Skin of body (tissue), 2 donors: ENCODE results near the gene AKAP13. TPM values are rescaled to one million over a fixed set of nuclear protein-coding genes. Genes with fewer than 3 reads are reported as not detected.

Experiments used
- DNase-seq: peaks from one replicate; lab custom pipeline; 2025; lab: John Stamatoyannopoulos, UW
- total RNA-seq: library from RNA; depleted of rRNA; stranded (reverse); fragments of >200 nt; gene quantifications from one replicate; pipeline ENCODE4 v1.2.3, GENCODE V29; 2014

The AKAP13 gene
- total RNA-seq, 1 donor from 2014 or later = 160 TPM

- DNase-seq = no peak
Measured at GRCh38 chr15:85406916-85407315, 26.5 kb downstream of the AKAP13 start.

DNA sequence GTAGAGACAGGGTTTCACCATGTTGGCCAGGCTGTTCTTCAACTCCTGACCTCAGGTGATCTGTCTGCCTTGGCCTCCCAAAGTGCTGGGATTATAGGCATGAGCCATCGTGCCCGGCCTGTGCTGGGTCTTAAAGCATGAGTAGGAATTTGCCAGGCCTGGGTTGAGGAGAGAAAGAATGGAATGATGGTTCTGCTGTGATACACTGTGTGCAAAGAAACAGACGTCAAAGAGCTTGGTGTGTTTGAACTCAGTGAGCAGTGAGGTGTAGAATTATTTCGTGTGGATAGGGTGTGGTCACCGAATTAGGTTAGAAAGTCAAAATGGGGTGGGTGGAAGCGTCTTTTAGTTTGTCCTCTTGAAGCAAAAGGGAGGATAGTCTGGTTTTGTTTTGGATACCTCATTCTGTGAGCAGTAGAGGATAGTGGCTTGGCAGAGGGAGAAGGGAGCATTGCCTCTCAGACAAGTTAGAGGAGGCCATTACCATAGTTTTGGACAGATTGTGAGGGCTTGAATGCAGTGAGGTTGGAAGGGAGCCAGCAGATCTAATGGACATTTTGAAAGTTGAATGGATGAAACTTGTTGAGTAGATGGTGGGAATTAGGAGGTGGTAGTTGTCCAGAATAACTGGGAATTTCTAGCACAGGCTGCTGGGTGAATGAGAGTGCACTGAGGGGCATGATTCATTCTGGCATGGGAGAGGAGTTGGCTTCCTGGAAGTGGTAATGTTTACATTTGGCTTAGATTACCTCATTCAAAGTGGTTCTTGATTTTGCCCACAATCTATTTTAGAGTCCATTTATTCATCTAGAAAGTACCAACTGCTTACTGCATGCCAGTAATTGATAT lies 27.2 kb downstream of the AKAP13 start:
- DNase-seq = no peak

- no peak for DNase-seq
Measured at GRCh38 chr15:85408270-85408746, 27.9 kb downstream of the AKAP13 start.

DNA sequence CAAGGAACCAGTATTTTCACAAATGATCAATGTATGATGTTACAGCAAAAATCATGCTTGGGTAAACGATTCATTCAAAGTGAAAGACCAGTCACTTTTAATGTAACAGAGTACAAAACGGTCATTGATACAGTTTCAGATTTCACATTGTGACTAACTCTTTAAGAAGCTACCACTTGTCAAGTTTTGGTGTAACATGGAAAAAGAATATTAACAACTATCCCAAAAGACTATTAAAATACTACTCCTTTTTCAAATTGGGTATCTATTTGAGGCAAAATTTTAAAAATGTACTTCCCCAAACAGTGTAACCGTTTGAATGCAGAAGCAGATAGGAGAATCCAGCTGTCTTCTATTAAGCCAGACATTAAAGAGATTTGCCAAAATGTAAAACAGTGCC lies 31.7 kb downstream of the AKAP13 start:
- DNase-seq = peak; percentile 48

- no peak for DNase-seq
Measured at GRCh38 chr15:85412956-85413854, 32.8 kb downstream of the AKAP13 start.

DNA sequence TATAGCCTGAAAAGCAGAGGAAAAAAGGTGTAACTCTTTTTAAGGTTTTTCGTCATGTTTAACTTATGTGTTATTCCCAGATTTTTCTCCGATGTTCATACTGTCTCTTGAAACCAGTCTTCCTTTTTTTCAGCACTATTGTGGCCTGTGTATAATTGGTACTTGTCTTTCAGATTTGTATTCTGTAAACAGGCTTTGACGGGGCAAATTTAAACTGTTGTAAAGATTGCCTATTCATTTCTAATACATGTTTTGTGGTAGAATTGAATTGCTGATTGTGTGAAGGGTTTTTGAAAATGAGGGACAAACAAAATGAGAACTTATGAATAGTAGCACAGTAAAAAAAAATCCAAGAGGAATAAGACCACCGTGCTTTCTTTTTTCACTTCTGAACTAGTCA lies 33.6 kb downstream of the AKAP13 start:
- no peak for DNase-seq

- no peak for DNase-seq
Measured at GRCh38 chr15:85414495-85414894, 34.1 kb downstream of the AKAP13 start.

- DNase-seq = no peak
Measured at GRCh38 chr15:85414991-85415390, 34.6 kb downstream of the AKAP13 start.

DNA sequence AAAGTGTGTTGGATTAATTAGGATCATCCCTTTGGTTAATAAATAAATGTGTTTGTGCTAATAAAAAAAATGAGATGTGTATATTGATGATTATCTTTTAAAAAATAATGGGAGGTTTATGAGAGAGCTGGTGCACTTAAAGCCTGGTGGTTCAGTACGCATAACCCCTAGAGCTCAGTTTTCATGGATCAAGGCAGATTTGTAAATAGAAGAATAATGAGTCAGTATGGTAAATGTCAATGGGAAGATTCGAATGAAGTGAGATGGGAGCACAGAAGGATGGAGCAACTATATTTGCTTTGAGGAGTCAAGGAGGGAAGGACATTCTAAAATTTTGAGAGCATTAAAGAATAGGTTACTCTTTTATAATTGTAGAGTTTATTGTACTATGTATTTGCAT lies 35.4 kb downstream of the AKAP13 start:
- DNase-seq = no peak

GRCh38 chr15:85417276-85417675 lies 36.9 kb downstream of the AKAP13 start:
- no peak for DNase-seq

- DNase-seq = no peak
Measured at GRCh38 chr15:85419161-85419560, 38.8 kb downstream of the AKAP13 start.

DNA sequence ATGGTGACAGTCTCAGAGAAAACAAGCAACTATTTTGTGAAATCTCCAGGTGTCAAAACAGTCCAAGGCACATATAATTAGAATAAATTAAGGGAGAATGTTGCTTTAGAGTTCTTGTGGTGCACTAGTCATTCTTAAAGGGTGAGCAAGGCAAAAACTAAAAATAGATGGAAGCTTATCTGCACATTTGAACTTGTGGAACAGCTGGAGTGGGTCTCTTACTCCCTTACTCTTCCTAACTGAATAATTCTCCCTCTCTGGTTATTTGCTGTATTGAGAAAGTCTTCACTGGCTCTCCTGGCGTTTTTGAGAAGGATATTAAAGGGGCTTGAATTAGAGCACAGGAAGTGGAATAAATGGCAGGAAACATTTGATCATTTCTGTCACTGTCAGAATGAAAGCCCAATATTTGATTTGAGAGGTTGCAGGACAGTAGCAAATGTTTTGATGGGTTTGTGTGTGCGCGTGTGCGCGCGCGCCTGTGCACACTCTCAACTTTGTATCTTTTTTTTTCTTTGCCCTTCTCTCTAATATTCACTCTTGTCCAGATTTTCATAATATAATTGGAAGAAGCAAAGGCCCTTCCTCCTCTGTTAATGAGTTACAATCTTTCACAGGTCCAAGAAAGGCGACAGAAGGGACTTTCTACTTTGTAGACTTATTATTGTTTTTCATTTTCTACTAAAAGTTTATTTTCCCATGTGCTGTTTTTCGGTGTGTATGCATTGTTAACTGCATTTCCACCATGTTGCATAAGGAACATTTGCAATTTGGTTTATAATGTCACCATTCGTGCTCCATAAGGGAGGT lies 40.9 kb downstream of the AKAP13 start:
- no peak for DNase-seq

- no peak for DNase-seq
Measured at GRCh38 chr15:85422607-85423006, 42.2 kb downstream of the AKAP13 start.

DNA sequence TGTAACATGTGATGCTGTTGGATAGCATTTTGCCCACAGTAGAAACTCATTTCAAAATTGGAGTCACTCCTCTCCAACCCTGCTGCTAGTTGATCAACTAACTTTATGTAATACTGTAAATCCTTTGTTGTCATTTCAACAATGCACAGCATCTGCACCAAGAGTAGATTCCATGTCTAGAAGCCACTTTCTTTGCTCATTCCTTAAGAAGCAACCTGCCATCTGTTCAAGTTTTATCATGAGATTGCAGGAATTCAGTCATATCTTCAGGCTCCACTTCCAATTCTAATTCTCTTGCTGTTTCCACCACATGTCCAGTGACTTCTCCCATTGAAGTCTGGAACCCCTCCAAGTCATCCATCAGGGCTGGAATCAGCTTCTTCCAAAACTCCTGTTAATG lies 42.9 kb downstream of the AKAP13 start:
- DNase-seq = no peak

GRCh38 chr15:85424154-85424553 lies 43.8 kb downstream of the AKAP13 start:
- no peak for DNase-seq

DNA sequence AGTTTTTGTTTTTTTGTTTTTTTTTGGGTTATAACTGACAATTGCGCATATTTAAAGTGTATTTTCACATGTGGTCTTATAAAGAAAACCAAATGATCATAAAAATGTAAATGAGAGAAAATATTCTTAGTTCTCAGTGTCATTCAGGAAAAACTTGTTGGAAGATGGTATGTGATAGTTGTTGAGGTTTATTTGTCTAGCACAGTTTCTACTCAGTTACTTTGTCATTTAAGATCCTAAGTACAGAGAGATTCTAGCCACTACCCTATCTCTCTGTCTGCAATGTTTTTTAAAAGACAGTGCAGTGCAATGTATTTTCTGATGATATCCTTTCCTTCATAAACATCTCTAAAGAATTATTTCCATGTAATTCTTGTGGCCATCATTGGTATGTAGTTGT lies 46.1 kb downstream of the AKAP13 start:
- no peak for DNase-seq

- DNase-seq = no peak
Measured at GRCh38 chr15:85427286-85428028, 47.1 kb downstream of the AKAP13 start.

DNA sequence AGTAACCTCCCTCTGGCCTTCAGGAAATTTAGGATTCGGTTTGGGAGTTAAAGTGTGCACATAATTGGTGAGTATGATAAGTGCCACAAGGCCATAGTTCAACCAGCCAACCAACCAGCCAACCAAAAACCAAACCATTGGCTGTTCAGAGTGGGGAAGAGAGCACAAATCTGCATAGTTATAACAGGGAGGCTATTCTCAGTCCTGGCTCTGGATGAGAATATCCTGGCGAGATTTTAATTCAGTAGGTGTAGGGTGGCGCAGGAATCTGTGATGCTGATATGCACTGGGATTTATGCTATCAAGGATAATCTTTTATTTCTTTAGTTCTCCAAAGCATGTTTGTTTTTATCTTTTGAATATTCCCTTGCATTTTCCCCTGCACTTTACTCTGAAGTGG lies 49.1 kb downstream of the AKAP13 start:
- DNase-seq = no peak

- no peak for DNase-seq
Measured at GRCh38 chr15:85430406-85431204, 50.2 kb downstream of the AKAP13 start.

- DNase-seq = no peak
Measured at GRCh38 chr15:85439996-85440395, 59.6 kb downstream of the AKAP13 start.
